Glutamatergic neuron (in vitro differentiated cells): Measurements from ENCODE around the gene STARD13. TPM values are rescaled to one million over a fixed set of nuclear protein-coding genes. Genes with fewer than 3 reads are reported as not detected.

Experiments used
- DNase-seq: peaks from one replicate; pipeline ENCODE4 v3.0.0; 2022
- H3K27ac Mint-ChIP-seq: one replicate; pipeline ENCODE4 v1.8.0; 2020; ENCODE audit warnings: mild to moderate bottlenecking, mixed read lengths, inconsistent platforms; ENCODE audit not compliant: unreplicated experiment
- H3K27me3 Mint-ChIP-seq: one replicate; pipeline ENCODE4 v1.8.0; 2020; ENCODE audit warnings: mild to moderate bottlenecking, moderate library complexity, mixed read lengths, inconsistent platforms; ENCODE audit not compliant: unreplicated experiment
- H3K36me3 Mint-ChIP-seq: one replicate; pipeline ENCODE4 v1.8.0; 2020; ENCODE audit warnings: mild to moderate bottlenecking, mixed read lengths, inconsistent platforms; ENCODE audit not compliant: unreplicated experiment
- H3K4me1 Mint-ChIP-seq: one replicate; pipeline ENCODE4 v1.8.0; 2020; ENCODE audit warnings: mild to moderate bottlenecking, low read depth, mixed read lengths, inconsistent platforms; ENCODE audit not compliant: unreplicated experiment
- H3K4me3 Mint-ChIP-seq: one replicate; pipeline ENCODE4 v1.8.0; 2020; ENCODE audit warnings: mild to moderate bottlenecking, mixed read lengths, inconsistent platforms; ENCODE audit not compliant: unreplicated experiment
- H3K9me3 Mint-ChIP-seq: one replicate; pipeline ENCODE4 v1.8.0; 2020; ENCODE audit warnings: mild to moderate bottlenecking, moderate library complexity, mixed read lengths, inconsistent platforms; ENCODE audit not compliant: unreplicated experiment
- CTCF ChIP-seq: fragments of 200-600 bp; sonication (generic); IDR thresholded peaks from one replicate; pipeline ENCODE4 v1.5.0; 2021; ENCODE audit not compliant: partially characterized antibody, unreplicated experiment
- total RNA-seq: library from RNA; stranded (reverse); fragmentation: NEBNext Ultra II Directional; extraction: Animal tissue kit (Norgen Biotek cat#: 25700); gene quantifications from one replicate; pipeline ENCODE4 v1.2.1, GENCODE V29; 2021; ENCODE audit not compliant: unreplicated experiment

Gene STARD13
- total RNA-seq, 1 donor from 2014 or later: 36.4 TPM

- no peak for TF ChIP-seq CTCF
- Mint-ChIP-seq H3K4me1 (peaks cover 3% of the 10 kb centered on the region), H3K4me3 (no peak overlapping the region), H3K27me3 (no peaks in the 10 kb centered on the region), H3K9me3 (peaks cover 4% of the 10 kb centered on the region), H3K36me3 (peaks cover 7% of the 10 kb centered on the region), H3K27ac (no peak overlapping the region)
- DNase-seq: no peak
These were observed 23.3 kb upstream of the STARD13 start for GRCh38 chr13:33308863-33309262.

- Mint-ChIP-seq H3K4me3 (no peak overlapping the region), H3K36me3 (peaks cover 7% of the 10 kb centered on the region), H3K4me1 (peaks cover 3% of the 10 kb centered on the region), H3K27ac (no peak overlapping the region), H3K9me3 (peaks cover 4% of the 10 kb centered on the region), H3K27me3 (no peaks in the 10 kb centered on the region)
- no peak for TF ChIP-seq CTCF
- no peak for DNase-seq
These were observed 22.3 kb upstream of the STARD13 start for GRCh38 chr13:33307843-33308242.

GRCh38 chr13:33303855-33304597 is 18.5 kb upstream of the STARD13 start:
- DNase-seq: no peak
- Mint-ChIP-seq H3K27ac (no peak overlapping the region), H3K27me3 (no peaks in the 10 kb centered on the region), H3K9me3 (peaks cover 7% of the 10 kb centered on the region), H3K4me3 (no peak overlapping the region), H3K4me1 (peaks cover 5% of the 10 kb centered on the region), H3K36me3 (peaks cover 7% of the 10 kb centered on the region)
- TF ChIP-seq CTCF: no peak

GRCh38 chr13:33299626-33300025 is 14.1 kb upstream of the STARD13 start:
- H3K9me3 Mint-ChIP-seq: peaks cover 3% of the 10 kb centered on the region
- H3K4me1 Mint-ChIP-seq: peaks cover 5% of the 10 kb centered on the region
- H3K4me3 Mint-ChIP-seq: no peak overlapping the region
- no peaks in the 10 kb centered on the region for H3K36me3 Mint-ChIP-seq
- no peak for TF ChIP-seq CTCF
- peaks cover 3% of the 10 kb centered on the region for H3K27me3 Mint-ChIP-seq
- DNase-seq: no peak
- H3K27ac Mint-ChIP-seq: no peak overlapping the region

GRCh38 chr13:33296793-33297425 is 11.4 kb upstream of the STARD13 start:
- peaks cover 3% of the 10 kb centered on the region for H3K27me3 Mint-ChIP-seq
- H3K9me3 Mint-ChIP-seq: peaks cover 3% of the 10 kb centered on the region
- DNase-seq: no peak
- H3K4me1 Mint-ChIP-seq: peaks cover 5% of the 10 kb centered on the region
- TF ChIP-seq CTCF: no peak
- H3K4me3 Mint-ChIP-seq: no peak overlapping the region
- no peak overlapping the region for H3K27ac Mint-ChIP-seq
- no peaks in the 10 kb centered on the region for H3K36me3 Mint-ChIP-seq
